Measurements from ENCODE around the gene OR51V1.

OR51V1 gene

DNA sequence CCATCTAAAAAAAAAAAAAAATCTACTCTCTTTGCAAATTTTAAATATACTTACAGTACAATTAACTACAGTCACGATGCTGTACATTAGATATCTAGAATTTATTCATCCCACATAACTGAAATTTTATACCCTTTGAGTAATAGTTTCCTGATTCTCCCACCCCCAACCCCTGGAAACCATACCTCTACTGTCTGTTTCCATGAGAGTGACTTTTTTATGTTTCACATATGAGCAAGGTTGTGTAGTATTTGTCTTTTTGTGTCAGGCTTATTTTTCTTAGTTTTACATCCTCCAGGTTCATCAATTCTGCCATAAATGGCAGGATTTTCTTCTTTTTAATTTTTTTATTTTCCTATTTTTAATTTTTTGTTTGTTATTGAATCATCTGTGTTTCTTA is 23.2 kb upstream of the OR51V1 start:
- H3K4me1 ChIP-seq (ENCODE audit: insufficient read depth, low read length, severe bottlenecking) = no peaks in the 10 kb centered on the region
- H3F3A ChIP-seq (ENCODE audit: insufficient read depth, low read length) = no peaks in the 10 kb centered on the region
- no peak for TF ChIP-seq EZH2 (IDR thresholded peaks at IDR 0.05; ENCODE audit: borderline replicate concordance, low read length)
- TF ChIP-seq, protein P1, sequence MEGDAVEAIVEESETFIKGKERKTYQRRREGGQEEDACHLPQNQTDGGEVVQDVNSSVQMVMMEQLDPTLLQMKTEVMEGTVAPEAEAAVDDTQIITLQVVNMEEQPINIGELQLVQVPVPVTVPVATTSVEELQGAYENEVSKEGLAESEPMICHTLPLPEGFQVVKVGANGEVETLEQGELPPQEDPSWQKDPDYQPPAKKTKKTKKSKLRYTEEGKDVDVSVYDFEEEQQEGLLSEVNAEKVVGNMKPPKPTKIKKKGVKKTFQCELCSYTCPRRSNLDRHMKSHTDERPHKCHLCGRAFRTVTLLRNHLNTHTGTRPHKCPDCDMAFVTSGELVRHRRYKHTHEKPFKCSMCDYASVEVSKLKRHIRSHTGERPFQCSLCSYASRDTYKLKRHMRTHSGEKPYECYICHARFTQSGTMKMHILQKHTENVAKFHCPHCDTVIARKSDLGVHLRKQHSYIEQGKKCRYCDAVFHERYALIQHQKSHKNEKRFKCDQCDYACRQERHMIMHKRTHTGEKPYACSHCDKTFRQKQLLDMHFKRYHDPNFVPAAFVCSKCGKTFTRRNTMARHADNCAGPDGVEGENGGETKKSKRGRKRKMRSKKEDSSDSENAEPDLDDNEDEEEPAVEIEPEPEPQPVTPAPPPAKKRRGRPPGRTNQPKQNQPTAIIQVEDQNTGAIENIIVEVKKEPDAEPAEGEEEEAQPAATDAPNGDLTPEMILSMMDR (IDR thresholded peaks at IDR 0.05; ENCODE audit: low read length) = no peak

DNA sequence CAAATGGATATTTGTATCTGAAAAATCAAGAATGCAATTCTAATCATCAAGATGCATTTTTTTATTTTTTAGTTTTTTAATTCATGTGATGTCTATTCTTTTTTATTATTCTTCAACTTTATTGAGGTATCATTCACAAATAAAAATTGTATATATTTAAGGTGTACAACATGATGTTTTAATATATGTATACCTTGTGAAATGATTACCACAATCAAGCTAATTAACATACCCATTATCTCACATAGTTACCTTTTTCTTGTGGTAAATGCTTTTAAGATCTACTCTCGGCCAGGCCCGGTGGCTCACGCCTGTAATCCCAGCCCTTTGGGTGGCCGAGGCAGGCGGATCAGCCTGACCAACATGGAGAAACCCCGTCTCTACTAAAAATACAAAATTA is 22.7 kb upstream of the OR51V1 start:
- H3K4me2 ChIP-seq (ENCODE audit: low read length) = no peak overlapping the region
- H3K9ac ChIP-seq (ENCODE audit: low read length) = no peak overlapping the region
- H4K20me1 ChIP-seq (ENCODE audit: insufficient read depth, low read length) = no peaks in the 10 kb centered on the region
- no peaks in the 10 kb centered on the region for H3K27me3 ChIP-seq (ENCODE audit: insufficient read depth, low read length)
- H3K27ac ChIP-seq (ENCODE audit: low read depth, low read length, poor library complexity, severe bottlenecking) = no peak overlapping the region
- no peaks in the 10 kb centered on the region for H3K9me2 ChIP-seq (ENCODE audit: low read depth, low read length)
- TF ChIP-seq EZH2 (IDR thresholded peaks at IDR 0.05; ENCODE audit: borderline replicate concordance, low read length) = no peak
- TF ChIP-seq, protein P1 (IDR thresholded peaks at IDR 0.05; ENCODE audit: low read length) = no peak
- no peaks in the 10 kb centered on the region for H3K4me1 ChIP-seq (ENCODE audit: insufficient read depth, low read length, severe bottlenecking)
- H3F3A ChIP-seq (ENCODE audit: insufficient read depth, low read length) = no peaks in the 10 kb centered on the region
- no peaks in the 10 kb centered on the region for H3K9me3 ChIP-seq (ENCODE audit: low read length)
- no peak overlapping the region for H2AFZ ChIP-seq (ENCODE audit: low read length)
- H3K36me3 ChIP-seq (ENCODE audit: insufficient read depth, low read length) = no peaks in the 10 kb centered on the region
- no peak overlapping the region for H3K4me3 ChIP-seq (ENCODE audit: low read depth, low read length, poor library complexity, severe bottlenecking)
- H3K79me2 ChIP-seq (ENCODE audit: insufficient read depth, low read length) = no peaks in the 10 kb centered on the region

More for the DNA sequence above, 23.2 kb upstream of the OR51V1 start:
- H3K27me3 ChIP-seq (ENCODE audit: insufficient read depth, low read length) = no peaks in the 10 kb centered on the region
- no peak overlapping the region for H3K9ac ChIP-seq (ENCODE audit: low read length)
- H4K20me1 ChIP-seq (ENCODE audit: insufficient read depth, low read length) = no peaks in the 10 kb centered on the region
- no peaks in the 10 kb centered on the region for H3K36me3 ChIP-seq (ENCODE audit: insufficient read depth, low read length)
- H2AFZ ChIP-seq (ENCODE audit: low read length) = no peak overlapping the region
- H3K4me2 ChIP-seq (ENCODE audit: low read length) = no peak overlapping the region
- H3K79me2 ChIP-seq (ENCODE audit: insufficient read depth, low read length) = no peaks in the 10 kb centered on the region
- no peak overlapping the region for H3K27ac ChIP-seq (ENCODE audit: low read depth, low read length, poor library complexity, severe bottlenecking)
- H3K9me3 ChIP-seq (ENCODE audit: low read length) = no peaks in the 10 kb centered on the region
- H3K4me3 ChIP-seq (ENCODE audit: low read depth, low read length, poor library complexity, severe bottlenecking) = no peak overlapping the region
- H3K9me2 ChIP-seq (ENCODE audit: low read depth, low read length) = no peaks in the 10 kb centered on the region

DNA sequence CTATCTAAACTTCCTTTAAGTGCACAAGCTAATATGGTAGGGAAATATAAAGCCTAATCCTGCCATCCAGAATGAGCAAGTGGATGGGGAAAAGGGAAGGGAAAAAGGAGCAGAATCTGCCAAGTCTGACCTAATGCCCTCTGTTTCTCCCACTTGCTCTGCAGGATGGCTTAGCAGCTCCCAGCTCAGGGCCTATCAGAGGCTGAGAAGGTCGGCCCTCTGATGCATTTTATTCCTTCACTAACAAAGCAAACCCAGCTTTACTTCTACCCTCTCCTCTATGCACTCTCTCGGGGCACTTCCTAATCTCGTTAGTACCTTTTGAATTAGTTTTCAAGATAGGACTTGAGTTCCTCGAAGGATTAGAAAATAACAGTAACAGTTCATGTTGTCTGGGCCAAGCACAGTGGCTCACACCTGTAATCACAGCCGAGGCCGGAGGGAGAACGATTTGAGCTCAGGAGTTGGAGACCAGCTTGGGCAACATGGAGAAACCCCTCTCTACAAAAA is 9.9 kb upstream of the OR51V1 start:
- TF ChIP-seq, protein P1 (IDR thresholded peaks at IDR 0.05; ENCODE audit: low read length) = no peak
- no peak for TF ChIP-seq EZH2 (IDR thresholded peaks at IDR 0.05; ENCODE audit: borderline replicate concordance, low read length)

More for the DNA sequence above, 9.9 kb upstream of the OR51V1 start:
- Histone ChIP-seq H3K9ac (ENCODE audit: low read length) (no peak overlapping the region), H2AFZ (ENCODE audit: low read length) (no peak overlapping the region), H4K20me1 (ENCODE audit: insufficient read depth, low read length) (no peaks in the 10 kb centered on the region), H3K27me3 (ENCODE audit: insufficient read depth, low read length) (no peaks in the 10 kb centered on the region), H3K4me1 (ENCODE audit: insufficient read depth, low read length, severe bottlenecking) (no peaks in the 10 kb centered on the region), H3K4me2 (ENCODE audit: low read length) (no peak overlapping the region), H3K79me2 (ENCODE audit: insufficient read depth, low read length) (no peaks in the 10 kb centered on the region), H3K4me3 (ENCODE audit: low read depth, low read length, poor library complexity, severe bottlenecking) (no peak overlapping the region), H3K36me3 (ENCODE audit: insufficient read depth, low read length) (no peaks in the 10 kb centered on the region), H3K9me2 (ENCODE audit: low read depth, low read length) (no peaks in the 10 kb centered on the region), H3F3A (ENCODE audit: insufficient read depth, low read length) (no peaks in the 10 kb centered on the region), H3K27ac (ENCODE audit: low read depth, low read length, poor library complexity, severe bottlenecking) (no peak overlapping the region), H3K9me3 (ENCODE audit: low read length) (no peaks in the 10 kb centered on the region)
